Measurements from ENCODE around the gene NR2F1.
A peak's percentile ranks its signal among the peaks of the same experiment; 100 is the strongest.

Gene NR2F1

DNA sequence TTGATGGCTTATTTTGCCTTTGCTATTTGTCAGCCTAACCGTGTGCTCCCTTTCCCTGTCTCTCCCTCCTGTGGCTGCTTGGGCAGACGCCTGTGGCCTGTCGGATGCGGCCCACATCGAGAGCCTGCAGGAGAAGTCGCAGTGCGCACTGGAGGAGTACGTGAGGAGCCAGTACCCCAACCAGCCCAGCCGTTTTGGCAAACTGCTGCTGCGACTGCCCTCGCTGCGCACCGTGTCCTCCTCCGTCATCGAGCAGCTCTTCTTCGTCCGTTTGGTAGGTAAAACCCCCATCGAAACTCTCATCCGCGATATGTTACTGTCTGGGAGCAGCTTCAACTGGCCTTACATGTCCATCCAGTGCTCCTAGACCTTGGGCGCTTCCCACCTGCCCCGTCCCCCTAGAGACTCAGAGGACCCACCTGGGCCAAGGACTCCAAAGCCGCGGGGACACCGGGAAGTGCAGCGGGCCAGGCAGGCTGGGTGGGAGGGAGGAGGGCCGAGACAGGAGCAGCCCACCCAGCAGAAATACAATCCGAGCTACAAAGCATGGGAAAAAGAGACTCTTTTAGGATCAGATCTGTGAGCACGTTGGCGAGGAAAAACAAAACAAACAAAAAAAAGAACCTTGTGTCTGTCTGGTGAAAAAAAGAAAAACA is 10.6 kb downstream of the NR2F1 start:
- no peak for DNase-seq (ENCODE audit: low read depth)
- H3K4me3 ChIP-seq (ENCODE audit: low read depth, low read length): no peak overlapping the region
- TF ChIP-seq, protein P1, sequence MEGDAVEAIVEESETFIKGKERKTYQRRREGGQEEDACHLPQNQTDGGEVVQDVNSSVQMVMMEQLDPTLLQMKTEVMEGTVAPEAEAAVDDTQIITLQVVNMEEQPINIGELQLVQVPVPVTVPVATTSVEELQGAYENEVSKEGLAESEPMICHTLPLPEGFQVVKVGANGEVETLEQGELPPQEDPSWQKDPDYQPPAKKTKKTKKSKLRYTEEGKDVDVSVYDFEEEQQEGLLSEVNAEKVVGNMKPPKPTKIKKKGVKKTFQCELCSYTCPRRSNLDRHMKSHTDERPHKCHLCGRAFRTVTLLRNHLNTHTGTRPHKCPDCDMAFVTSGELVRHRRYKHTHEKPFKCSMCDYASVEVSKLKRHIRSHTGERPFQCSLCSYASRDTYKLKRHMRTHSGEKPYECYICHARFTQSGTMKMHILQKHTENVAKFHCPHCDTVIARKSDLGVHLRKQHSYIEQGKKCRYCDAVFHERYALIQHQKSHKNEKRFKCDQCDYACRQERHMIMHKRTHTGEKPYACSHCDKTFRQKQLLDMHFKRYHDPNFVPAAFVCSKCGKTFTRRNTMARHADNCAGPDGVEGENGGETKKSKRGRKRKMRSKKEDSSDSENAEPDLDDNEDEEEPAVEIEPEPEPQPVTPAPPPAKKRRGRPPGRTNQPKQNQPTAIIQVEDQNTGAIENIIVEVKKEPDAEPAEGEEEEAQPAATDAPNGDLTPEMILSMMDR (IDR thresholded peaks at IDR 0.05; ENCODE audit: insufficient read depth, low read depth, low read length, missing control alignments): no peak

GRCh38 chr5:93594591-93595419 is 11.8 kb downstream of the NR2F1 start:
- TF ChIP-seq, protein P1 (IDR thresholded peaks at IDR 0.05; ENCODE audit: insufficient read depth, low read depth, low read length, missing control alignments): no peak
- no peak for DNase-seq (ENCODE audit: low read depth)
- H3K4me3 ChIP-seq (ENCODE audit: low read depth, low read length): no peak overlapping the region

DNA sequence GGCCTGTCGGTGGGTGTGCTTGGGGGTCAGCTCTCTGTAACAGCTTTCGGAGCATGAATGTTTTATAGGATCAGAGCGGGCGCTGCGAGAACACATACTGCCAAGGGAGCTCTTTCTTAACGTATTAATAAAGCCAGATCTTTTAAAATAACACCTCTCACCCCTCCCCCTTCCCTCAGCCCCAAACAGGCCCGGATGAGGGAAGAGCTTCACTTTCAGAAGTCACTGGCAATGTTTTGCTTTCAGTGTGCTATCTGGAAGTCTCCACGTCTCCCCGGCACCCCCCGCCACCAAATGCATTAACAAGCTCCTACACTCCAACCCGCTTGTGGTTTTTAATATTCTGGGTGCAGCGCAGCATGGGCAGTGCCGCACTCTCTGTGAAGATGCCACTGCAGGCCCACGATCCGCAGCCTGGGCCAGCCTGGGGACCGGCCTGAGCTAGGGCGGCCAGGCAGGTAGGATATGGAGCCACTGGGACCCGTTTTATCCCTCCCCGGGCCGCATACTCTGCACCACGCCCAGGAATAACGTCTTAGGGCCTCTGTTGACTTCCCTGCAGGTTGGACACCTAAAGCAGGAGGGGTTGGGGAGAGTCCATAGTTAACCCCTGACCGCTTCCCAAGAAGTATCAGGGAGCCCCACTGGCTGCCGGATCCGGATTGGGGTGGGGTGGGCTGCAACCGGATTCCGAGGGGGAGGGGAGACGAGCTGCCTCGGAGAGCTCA is 12.6 kb downstream of the NR2F1 start:
- TF ChIP-seq, protein P1 (IDR thresholded peaks at IDR 0.05; ENCODE audit: insufficient read depth, low read depth, low read length, missing control alignments): no peak
- no peak overlapping the region for H3K4me3 ChIP-seq (ENCODE audit: low read depth, low read length)
- no peak for DNase-seq (ENCODE audit: low read depth)

GRCh38 chr5:93596310-93596675 is 13.3 kb downstream of the NR2F1 start:
- H3K4me3 ChIP-seq (ENCODE audit: low read depth, low read length): no peak overlapping the region
- DNase-seq (ENCODE audit: low read depth): no peak
- TF ChIP-seq, protein P1 (IDR thresholded peaks at IDR 0.05; ENCODE audit: insufficient read depth, low read depth, low read length, missing control alignments): no peak

- peak; percentile 41 for DNase-seq (ENCODE audit: low read depth)
- no peak overlapping the region for H3K4me3 ChIP-seq (ENCODE audit: low read depth, low read length)
- TF ChIP-seq, protein P1 (IDR thresholded peaks at IDR 0.05; ENCODE audit: insufficient read depth, low read depth, low read length, missing control alignments): peak; percentile 3
Observed at GRCh38 chr5:93596676-93597490, 13.9 kb downstream of the NR2F1 start.
